ENCODE measurements around the gene MT1F.
"Not testable (repeated sequence)": the region's sequence is repeated elsewhere in the genome, so short reads cannot be mapped to it uniquely, and the experiment has no call there.

The MT1F gene

GRCh38 chr16:56645838-56646237, 11.9 kb upstream of the MT1F start:
- FAIRE-seq = no peak

GRCh38 chr16:56647641-56648431, 9.9 kb upstream of the MT1F start:
- no peak for FAIRE-seq

- no peak for FAIRE-seq
Observed at GRCh38 chr16:56649271-56649670, 8.5 kb upstream of the MT1F start.

GRCh38 chr16:56649820-56650219, 7.9 kb upstream of the MT1F start:
- no peak for FAIRE-seq

- no peak for FAIRE-seq
Observed at GRCh38 chr16:56651586-56651985, 6.2 kb upstream of the MT1F start, which contains the start of gene MT1B. Gene MT1B, plus strand, starts transcription at chr16:56651886. Its CDS starts 68 bp downstream, at chr16:56651954.

GRCh38 chr16:56652600-56652999, 5.2 kb upstream of the MT1F start:
- FAIRE-seq = no peak

- no peak for FAIRE-seq
Observed at GRCh38 chr16:56653218-56653617, 4.5 kb upstream of the MT1F start.

- FAIRE-seq = no peak
Observed at GRCh38 chr16:56658327-56658875, 642 bp downstream of the MT1F start.

- no peak for FAIRE-seq
Observed at GRCh38 chr16:56662357-56663354, 4.9 kb downstream of the MT1F start.

- no peak for FAIRE-seq
Observed at GRCh38 chr16:56664506-56664905, 6.7 kb downstream of the MT1F start.

- not testable (repeated sequence) for FAIRE-seq
Observed at GRCh38 chr16:56665286-56666261, 7.8 kb downstream of the MT1F start.

- FAIRE-seq = no peak
Observed at GRCh38 chr16:56667581-56668571, 10.1 kb downstream of the MT1F start, which contains the start of gene MT1G. Gene MT1G, minus strand, starts transcription at chr16:56668065. Its CDS starts 72 bp downstream, at chr16:56667993.

GRCh38 chr16:56669005-56669839, 11.5 kb downstream of the MT1F start, which contains the start of gene MT1H:
Gene MT1H, plus strand, starts transcription at chr16:56669814. Its CDS starts 71 bp downstream, at chr16:56669885.
- no peak for FAIRE-seq

GRCh38 chr16:56669840-56670619, 12.3 kb downstream of the MT1F start:
- no peak for FAIRE-seq

GRCh38 chr16:56670620-56670934, 12.8 kb downstream of the MT1F start:
- no peak for FAIRE-seq

- FAIRE-seq = not testable (repeated sequence)
Observed at GRCh38 chr16:56671691-56672090, 13.9 kb downstream of the MT1F start.

GRCh38 chr16:56672171-56672570, 14.4 kb downstream of the MT1F start:
- FAIRE-seq = not testable (repeated sequence)

GRCh38 chr16:56672761-56673536, 15.2 kb downstream of the MT1F start:
- FAIRE-seq = no peak

Data from islet of Langerhans (tissue), 1 donor.